DOHH2 (cell line): ENCODE results near the gene TEX261.

Experiments
- CTCF ChIP-seq: fragments of 200-600 bp; sonication (generic); IDR thresholded peaks from one replicate; pipeline ENCODE4 v1.5.1; 2014; ENCODE audit warnings: antibody characterized with exemption, mild to moderate bottlenecking, low read depth, low read length; ENCODE audit not compliant: poor library complexity, severe bottlenecking
- EZH2phosphoT487 ChIP-seq: fragments of 200-600 bp; sonication (generic); IDR thresholded peaks from 2 replicates; pipeline ENCODE4 v1.6.1; 2017; ENCODE audit warnings: borderline replicate concordance, mild to moderate bottlenecking, antibody characterized with exemption, low read length, moderate library complexity, mixed read lengths

GRCh38 chr2:70964596-70965386, 29.9 kb downstream of the TEX261 start:
- TF ChIP-seq CTCF, result peak; percentile 90
- no peak for TF ChIP-seq EZH2phosphoT487
